GM12878 (cell line): ENCODE data around the gene KCNK7. TPM values are rescaled to one million over a fixed set of nuclear protein-coding genes. Genes with fewer than 3 reads are reported as not detected.
A peak's percentile ranks its signal among the peaks of the same experiment; 100 is the strongest.

ENCODE experiments used
- CUX1 ChIP-seq: IDR thresholded peaks from 2 replicates; pipeline ENCODE4 v1.6.1; 2012; ENCODE audit warnings: improper control_type of control experiment, low read depth, low read length; ENCODE audit not compliant: insufficient replicate concordance
- KAT2A ChIP-seq: conservative IDR thresholded peaks from 2 replicates; pipeline ENCODE4 v1.6.1; 2011; ENCODE audit warnings: low read depth, low read length; ENCODE audit not compliant: control insufficient read depth
- MEF2A ChIP-seq: IDR thresholded peaks from 2 replicates; pipeline ENCODE4 v1.6.1; 2011; ENCODE audit warnings: low read depth, mild to moderate bottlenecking, low read length, moderate library complexity; ENCODE audit not compliant: insufficient read depth
- MXI1 ChIP-seq: fragments of 150-350 bp; IDR thresholded peaks from 2 replicates; pipeline ENCODE4 v1.6.1; 2011; ENCODE audit warnings: low read depth, mild to moderate bottlenecking, inconsistent platforms, low read length, improper control_type of control experiment
- POLR2A ChIP-seq: IDR thresholded peaks from 2 replicates; pipeline ENCODE4 v1.6.1; 2011; ENCODE audit warnings: low read depth, mild to moderate bottlenecking, low read length
- RAD51 ChIP-seq: fragments of 450-650 bp; IDR thresholded peaks from 2 replicates; pipeline ENCODE4 v1.6.1; 2016; ENCODE audit warnings: moderate library complexity, mild to moderate bottlenecking, inconsistent platforms
- SMC3 ChIP-seq: IDR thresholded peaks from 2 replicates; pipeline ENCODE4 v1.6.1; 2011; ENCODE audit warnings: low read length, improper control_type of control experiment, borderline replicate concordance
- TCF12 ChIP-seq: IDR thresholded peaks from 2 replicates; pipeline ENCODE4 v1.6.1; 2011; ENCODE audit warnings: low read depth, mild to moderate bottlenecking, low read length
- ZBTB33 ChIP-seq: fragments of 450-650 bp; IDR thresholded peaks from 2 replicates; pipeline ENCODE4 v1.6.1; 2017; ENCODE audit warnings: mild to moderate bottlenecking
- ZNF687 ChIP-seq: fragments of 450-650 bp; IDR thresholded peaks from 2 replicates; pipeline ENCODE4 v1.6.1; 2017; ENCODE audit warnings: mild to moderate bottlenecking, moderate library complexity
- polyA plus RNA-seq, 11 experiments: library from polyadenylated mRNA; depleted of rRNA in 4 of 11; unstranded in 6 of 11; stranded (reverse) in 5 of 11; fragments of >200 nt; fragmentation: Nextera tagmentation in 4 of 11; fragmentation: Illumina TruSeq in 1 of 11; extraction: Ambion mirVana in 4 of 11; extraction: Trizol in 1 of 11; gene quantifications; 1 replicate in 1 of 11; 2 replicates in 10 of 11; pipeline versions ENCODE4 v1.2.1 to v1.2.3, GENCODE V29; 2011 to 2016; ENCODE audit warnings: inconsistent platforms in 2 of 11, missing spikeins in 2 of 11, low read depth in 1 of 11
- total RNA-seq, 4 experiments: library from RNA; depleted of rRNA in 3 of 4; stranded (reverse); fragments of >200 nt in 3 of 4; fragmentation: Illumina TruSeq in 1 of 4; extraction: Trizol in 1 of 4; gene quantifications; 2 replicates each; pipeline versions ENCODE4 v1.2.1 to v1.2.3, GENCODE V29; 2013 to 2021
- TF ChIP-seq, protein P1 (sequence below): fragments of 450-650 bp; formaldehyde crosslinking; IDR thresholded peaks from 2 replicates; pipeline ENCODE4 v1.4.0; 2022; ENCODE audit warnings: mild to moderate bottlenecking, moderate library complexity
- TF ChIP-seq, protein P2 (sequence below): IDR thresholded peaks from 2 replicates; pipeline ENCODE4 v1.6.1; 2012; ENCODE audit warnings: low read depth, low read length, improper control_type of control experiment

Gene KCNK7
- total and polyA plus RNA-seq, 10 of the 15 experiments (the other 5 are each of a cell fraction or from before 2014, with no cell fraction given), result 0.11 to 0.54 (median 0.23) TPM; not detected in 7

DNA sequence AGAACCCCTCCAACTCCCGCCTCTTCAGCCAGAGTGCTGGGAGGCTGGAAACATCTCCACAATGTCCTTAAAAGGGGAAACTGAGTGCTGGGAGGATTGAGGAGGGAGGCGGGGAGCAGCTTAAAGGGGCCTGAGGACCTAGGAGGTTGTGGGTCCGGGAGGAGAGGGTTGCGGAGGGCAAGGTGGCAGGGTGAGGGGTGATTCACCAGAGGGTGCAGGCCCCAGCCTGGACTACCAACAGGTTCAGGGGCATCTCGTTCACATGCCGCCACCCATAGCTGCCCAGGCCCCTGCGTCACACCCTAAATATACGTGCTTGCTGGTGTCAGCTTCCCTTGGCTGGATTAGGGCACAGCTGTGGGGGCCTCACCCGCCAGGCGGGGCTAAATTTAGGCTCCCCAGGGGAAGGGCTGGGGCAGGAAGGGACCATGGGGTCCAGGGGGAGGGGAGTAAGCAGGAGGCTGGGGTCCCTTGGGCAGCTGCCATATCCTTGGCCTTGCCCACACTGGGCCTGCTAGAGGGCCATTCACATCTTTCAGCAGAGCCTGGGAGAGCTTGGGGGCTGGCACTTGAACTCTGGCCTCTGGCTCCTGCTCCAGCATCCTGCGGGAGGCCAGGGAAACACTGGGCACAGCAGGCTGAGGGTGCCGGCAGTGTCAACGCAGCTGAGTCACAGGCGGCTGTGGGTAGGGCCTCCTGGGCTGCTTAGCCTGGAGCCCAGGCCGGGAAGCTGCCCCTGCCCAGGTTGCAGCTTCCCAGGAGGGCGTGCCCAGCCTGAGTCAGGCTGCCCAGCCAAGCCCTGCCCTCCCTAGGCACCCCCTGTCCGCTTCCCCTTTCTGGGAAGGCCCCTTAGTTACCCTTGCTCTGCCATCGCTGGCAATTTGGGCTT, 18.5 kb downstream of the KCNK7 start (continued):
- TF ChIP-seq CUX1, result no peak
- TF ChIP-seq, protein P1, sequence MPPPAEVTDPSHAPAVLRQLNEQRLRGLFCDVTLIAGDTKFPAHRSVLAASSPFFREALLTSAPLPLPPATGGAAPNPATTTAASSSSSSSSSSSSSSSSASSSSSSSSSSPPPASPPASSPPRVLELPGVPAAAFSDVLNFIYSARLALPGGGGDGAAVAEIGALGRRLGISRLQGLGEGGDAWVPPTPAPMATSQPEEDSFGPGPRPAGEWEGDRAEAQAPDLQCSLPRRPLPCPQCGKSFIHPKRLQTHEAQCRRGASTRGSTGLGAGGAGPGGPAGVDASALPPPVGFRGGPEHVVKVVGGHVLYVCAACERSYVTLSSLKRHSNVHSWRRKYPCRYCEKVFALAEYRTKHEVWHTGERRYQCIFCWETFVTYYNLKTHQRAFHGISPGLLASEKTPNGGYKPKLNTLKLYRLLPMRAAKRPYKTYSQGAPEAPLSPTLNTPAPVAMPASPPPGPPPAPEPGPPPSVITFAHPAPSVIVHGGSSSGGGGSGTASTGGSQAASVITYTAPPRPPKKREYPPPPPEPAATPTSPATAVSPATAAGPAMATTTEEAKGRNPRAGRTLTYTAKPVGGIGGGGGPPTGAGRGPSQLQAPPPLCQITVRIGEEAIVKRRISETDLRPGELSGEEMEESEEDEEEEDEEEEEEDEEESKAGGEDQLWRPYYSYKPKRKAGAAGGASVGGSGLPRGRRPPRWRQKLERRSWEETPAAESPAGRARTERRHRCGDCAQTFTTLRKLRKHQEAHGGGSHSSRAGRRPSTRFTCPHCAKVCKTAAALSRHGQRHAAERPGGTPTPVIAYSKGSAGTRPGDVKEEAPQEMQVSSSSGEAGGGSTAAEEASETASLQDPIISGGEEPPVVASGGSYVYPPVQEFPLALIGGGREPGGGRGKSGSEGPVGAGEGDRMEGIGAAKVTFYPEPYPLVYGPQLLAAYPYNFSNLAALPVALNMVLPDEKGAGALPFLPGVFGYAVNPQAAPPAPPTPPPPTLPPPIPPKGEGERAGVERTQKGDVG, result no peak
- TF ChIP-seq, protein P2, sequence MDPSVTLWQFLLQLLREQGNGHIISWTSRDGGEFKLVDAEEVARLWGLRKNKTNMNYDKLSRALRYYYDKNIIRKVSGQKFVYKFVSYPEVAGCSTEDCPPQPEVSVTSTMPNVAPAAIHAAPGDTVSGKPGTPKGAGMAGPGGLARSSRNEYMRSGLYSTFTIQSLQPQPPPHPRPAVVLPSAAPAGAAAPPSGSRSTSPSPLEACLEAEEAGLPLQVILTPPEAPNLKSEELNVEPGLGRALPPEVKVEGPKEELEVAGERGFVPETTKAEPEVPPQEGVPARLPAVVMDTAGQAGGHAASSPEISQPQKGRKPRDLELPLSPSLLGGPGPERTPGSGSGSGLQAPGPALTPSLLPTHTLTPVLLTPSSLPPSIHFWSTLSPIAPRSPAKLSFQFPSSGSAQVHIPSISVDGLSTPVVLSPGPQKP, result no peak
- no peak for TF ChIP-seq ZNF687
- no peak for TF ChIP-seq RAD51
- no peak for TF ChIP-seq ZBTB33
- TF ChIP-seq MXI1, result 0 out of 2 replicates have a peak, but pooled peaks have one; percentile 8
- no peak for TF ChIP-seq MEF2A
- no peak for TF ChIP-seq SMC3
- TF ChIP-seq POLR2A, result 0 out of 2 replicates have a peak, but pooled peaks have one; percentile 20
- no peak for TF ChIP-seq KAT2A
- no peak for TF ChIP-seq TCF12
